ENCODE measurements around the gene PDIK1L. TPM values are rescaled to one million over a fixed set of nuclear protein-coding genes. Genes with fewer than 3 reads are reported as not detected.

The PDIK1L gene
- total and polyA plus RNA-seq, 9 of the 15 experiments (the other 6 are each of a cell fraction or from before 2014, with no cell fraction given), result 12.8 to 30.2 (median 21.5) TPM

- TF ChIP-seq CLOCK (CRISPR knock-in tag; IDR thresholded peaks at IDR 0.05; ENCODE audit: borderline replicate concordance), result no peak
- no peak for TF ChIP-seq ZNF551 (CRISPR knock-in tag; IDR thresholded peaks at IDR 0.05)
- no peak for TF ChIP-seq ZKSCAN3 (CRISPR knock-in tag; IDR thresholded peaks at IDR 0.05)
- no peak for TF ChIP-seq ZFP30 (CRISPR knock-in tag; IDR thresholded peaks at IDR 0.05; ENCODE audit: borderline replicate concordance)
- DNase-seq (ENCODE audit: extremely low read depth in 1 of 4, low spot score in 3 of 4) (peak in 1 of 4 experiments; percentile 13), ATAC-seq (no peak), FAIRE-seq (no peak)
- Histone ChIP-seq H3K4me2 (ENCODE audit: insufficient read depth, low read length) (no peak overlapping the region), H3K4me1 (replicated peaks in 1 of 2; ENCODE audit: control insufficient read depth in 2 of 2, insufficient read depth in 2 of 2, low read length in 2 of 2) (peaks cover 25 to 58% of the 10 kb centered on the region in 2 experiments), H4K20me1 (replicated peaks; ENCODE audit: control insufficient read depth, insufficient read depth, low read length) (no peaks in the 10 kb centered on the region), H2AFZ (ENCODE audit: low read depth, low read length) (no peak overlapping the region), H3K36me3 (ENCODE audit: control insufficient read depth, insufficient read depth, low read length) (no peaks in the 10 kb centered on the region), H3K9me3 (replicated peaks; ENCODE audit: control insufficient read depth, insufficient read depth, low read depth, low read length) (no peaks in the 10 kb centered on the region), H3K27me3 (ENCODE audit: control insufficient read depth in 2 of 2, insufficient read depth in 2 of 2, low read length in 2 of 2) (no peaks in the 10 kb centered on the region), H3K4me3 (no peak overlapping the region), H3K27ac (ENCODE audit: extremely low read depth, low read depth, low read length) (no peak overlapping the region), H3K79me2 (ENCODE audit: control insufficient read depth, insufficient read depth, low read length) (no peaks in the 10 kb centered on the region; the same call in 2 of the 3 replicates), H3K9ac (ENCODE audit: insufficient read depth in 1 of 2, low read depth in 2 of 2, low read length in 2 of 2) (peak overlapping the region in 1 of 2 experiments; percentile 3; a peak in 1 of 4 replicates), H3K9me1 (ENCODE audit: control insufficient read depth, insufficient read depth, low read length) (no peaks in the 10 kb centered on the region)
- ChIA-PET CTCF (ENCODE audit: low intra/inter-chr PET ratio) (no interaction called here), POLR2A (interaction anchor here (0.6 to 1.9 kb wide), 6 partner anchors 12 to 376 kb away, joined by 3 to 8 read pairs (median 6); partner anchors contain the start of genes ZNF593 and ZNF593OS)
- 76% methylated on average over 5 of the region's 5 CpGs for WGBS (ENCODE audit: insufficient coverage, low coverage, missing lambda C conversion rate)
- no TSS peak for BruUV-seq (replicated peaks)
- in situ Hi-C loops (cut with MboI) (no loop called here), intact Hi-C loops (cut with micrococcal nuclease) (no loop called here)
Observed at GRCh38 chr1:26158271-26158907, 46.8 kb downstream of the PDIK1L start.
